Adrenal gland (tissue), 12 donors: ENCODE results near the gene OSMR. TPM values are rescaled to one million over a fixed set of nuclear protein-coding genes. Genes with fewer than 3 reads are reported as not detected.

Experiments used
- DNase-seq, 7 donors: peaks; one replicate each; pipeline ENCODE4 v3.0.0-alpha.2; 2019 to 2020
- H3K27ac ChIP-seq, 5 donors: fragments of 200-600 bp; sonication (generic) in 4 of 5; 1 replicate in 3 of 5; 2 replicates in 2 of 5; pipeline versions ENCODE4 v1.5.1 to v1.8.0; 2016 to 2020; ENCODE audit warnings: mild to moderate bottlenecking in 1 of 5
- H3K27me3 ChIP-seq: fragments of 200-600 bp; 2 replicates; pipeline ENCODE4 v1.8.0; 2021
- H3K36me3 ChIP-seq, 2 donors: fragments of 200-600 bp; replicated peaks in 1 of 2; 1 replicate in 1 of 2; 2 replicates in 1 of 2; pipeline versions ENCODE4 v1.5.1 to v1.8.0; 2018 to 2022
- H3K4me1 ChIP-seq, 2 donors: fragments of 200-600 bp; replicated peaks in 1 of 2; 1 replicate in 1 of 2; 2 replicates in 1 of 2; pipeline versions ENCODE4 v1.5.1 to v1.8.0; 2018 to 2021
- H3K4me3 ChIP-seq, 4 donors: fragments of 200-600 bp; sonication (generic) in 3 of 4; one replicate each; pipeline ENCODE4 v1.5.1; 2016 to 2018
- H3K9me3 ChIP-seq, 3 donors: fragments of 200-600 bp; sonication (generic) in 1 of 3; replicated peaks in 1 of 3; 1 replicate in 2 of 3; 2 replicates in 1 of 3; pipeline versions ENCODE4 v1.5.1 to v1.8.0; 2016 to 2021
- CTCF ChIP-seq, 6 experiments: fragments of 450-650 bp in 4 of 6; fragments of 200-600 bp in 2 of 6; sonication (generic) in 1 of 6; IDR thresholded peaks; 1 replicate in 5 of 6; 2 replicates in 1 of 6; pipeline versions ENCODE4 v1.5.1 to v1.8.0; 2016 to 2021; ENCODE audit warnings: antibody characterized with exemption in 6 of 6, mild to moderate bottlenecking in 2 of 6, moderate library complexity in 1 of 6
- POLR2A ChIP-seq, 2 donors: fragments of 450-650 bp; IDR thresholded peaks; one replicate each; pipeline ENCODE4 v1.6.1; 2017; ENCODE audit warnings: antibody characterized with exemption in 2 of 2, mild to moderate bottlenecking in 2 of 2, moderate library complexity in 1 of 2
- WGBS, 4 donors: extraction: QIAGEN DNeasy Blood & Tissue Kit in 2 of 4; methylation state at CpG; one replicate each; pipeline versions ENCODE4 v1.1.5 to v1.1.7; 2013 to 2017; 5-methylcytosine and 5-hydroxymethylcytosine counted together
- intact Hi-C, 2 donors: fragments of 100-400 bp; cut with DNase I; formaldehyde crosslinking; loops; one replicate each; pipeline versions ENCODE4 v1.14.1 to v1.15.0; 2022 to 2023
- polyA plus RNA-seq, 3 donors: library from polyadenylated mRNA; stranded (reverse); fragments of 200-250 nt in 2 of 3; fragments of 350-450 nt in 1 of 3; fragmentation: Illumina TruSeq in 1 of 3; extraction: RNeasy Lipid Tissue Mini Kit (QIAGEN cat#74804) in 1 of 3; gene quantifications; one replicate each; pipeline ENCODE4 v1.2.3, GENCODE V29; 2013 to 2014
- total RNA-seq, 9 donors: library from RNA; depleted of rRNA in 4 of 9; stranded (reverse); fragments of >200 nt in 4 of 9; fragments of 120-200 nt in 1 of 9; fragmentation: NEBNext Ultra II Directional in 1 of 9; extraction: Animal tissue kit (Norgen Biotek cat#: 25700) in 1 of 9; gene quantifications; one replicate each; pipeline versions ENCODE4 v1.1.0 to v1.2.4, GENCODE V29; 2013 to 2023
- donor health status: healthy with polysubstance abuse.
- donor health status: Bipolar disorder and iron deficiency.
- donor health status: DM: yes; HTN: yes; CAD: no.
- donor health status: DM: no; HTN: no; CAD: no.
- donor health status: DM: no; HTN: no; CAD: no.
- donor health status: DM: yes; HTN: yes; CAD: no.

The OSMR gene
- total and polyA plus RNA-seq, 12 donors: 3.3 to 121 (median 51.1) TPM

- intact Hi-C loops: loop anchor here in 1 of 2 donors (10.0 kb wide), 1 partner anchor 483 kb away; no protein-coding TSS in a partner anchor
- TF ChIP-seq POLR2A (IDR thresholded peaks at IDR 0.05) (no peak), CTCF (IDR thresholded peaks at IDR 0.05) (no peak)
- Histone ChIP-seq H3K36me3 (peaks cover 0 to 33% of the 10 kb centered on the region in 2 donors), H3K9me3 (no peaks in the 10 kb centered on the region), H3K27ac (no peak overlapping the region), H3K27me3 (no peaks in the 10 kb centered on the region), H3K4me3 (no peak overlapping the region), H3K4me1 (peaks cover 8 to 15% of the 10 kb centered on the region in 2 donors)
- WGBS, 4 donors: 89 to 96% (median 92%) methylated on average over 2 of the region's 2 CpGs
- no peak for DNase-seq
Measured at GRCh38 chr5:38927470-38927869, 81.7 kb downstream of the OSMR start.

- H3K4me1 ChIP-seq: peaks cover 0 to 4% of the 10 kb centered on the region in 2 donors
- WGBS, 4 donors: 62 to 74% (median 68%) methylated on average over 2 of the region's 2 CpGs
- peaks cover 0 to 43% of the 10 kb centered on the region in 2 donors for H3K36me3 ChIP-seq
- intact Hi-C loops: loop anchor here in 1 of 2 donors (10.0 kb wide), 1 partner anchor 485 kb away; no protein-coding TSS in a partner anchor
- no peaks in the 10 kb centered on the region for H3K27me3 ChIP-seq
- H3K9me3 ChIP-seq: no peaks in the 10 kb centered on the region
- no peak for DNase-seq
- TF ChIP-seq CTCF (IDR thresholded peaks at IDR 0.05) (no peak), POLR2A (IDR thresholded peaks at IDR 0.05) (no peak)
- H3K27ac ChIP-seq: no peak overlapping the region
- H3K4me3 ChIP-seq: no peak overlapping the region
Measured at GRCh38 chr5:38929838-38930237, 84.0 kb downstream of the OSMR start.

GRCh38 chr5:38931731-38932130 lies 85.9 kb downstream of the OSMR start:
- DNase-seq: no peak
- Histone ChIP-seq H3K27me3 (no peaks in the 10 kb centered on the region), H3K27ac (peak overlapping the region in 2 of 5 donors; percentile 40 to 53), H3K4me3 (no peak overlapping the region), H3K36me3 (peaks cover 0 to 41% of the 10 kb centered on the region in 2 donors), H3K9me3 (no peaks in the 10 kb centered on the region), H3K4me1 (peaks cover 0 to 4% of the 10 kb centered on the region in 2 donors)
- WGBS, 4 donors: 58 to 70% (median 66%) methylated on average over 4 of the region's 4 CpGs
- intact Hi-C loops: no loop called here
- no peak for TF ChIP-seq CTCF (IDR thresholded peaks at IDR 0.05)

- Histone ChIP-seq H3K27me3 (no peaks in the 10 kb centered on the region), H3K4me3 (no peak overlapping the region), H3K36me3 (peaks cover 0 to 46% of the 10 kb centered on the region in 2 donors), H3K27ac (no peak overlapping the region), H3K4me1 (peaks cover 0 to 4% of the 10 kb centered on the region in 2 donors), H3K9me3 (no peaks in the 10 kb centered on the region)
- intact Hi-C loops: no loop called here
- TF ChIP-seq CTCF (IDR thresholded peaks at IDR 0.05) (no peak), POLR2A (IDR thresholded peaks at IDR 0.05) (no peak)
- no peak for DNase-seq
- WGBS, 4 donors: 82 to 87% (median 86%) methylated on average over 4 of the region's 4 CpGs
Measured at GRCh38 chr5:38932854-38933408, 87.1 kb downstream of the OSMR start.
